ENCODE results near the gene NUDC. TPM values are rescaled to one million over a fixed set of nuclear protein-coding genes. Genes with fewer than 3 reads are reported as not detected.

The NUDC gene
- total and polyA plus RNA-seq, 2 of the 13 experiments (the other 11 are each of a cell fraction or from before 2014, with no cell fraction given), result 34.7 to 104 TPM

- TF ChIP-seq KDM3A (CRISPR knock-in tag; IDR thresholded peaks at IDR 0.05; ENCODE audit: low read depth) (no peak), E2F5 (CRISPR knock-in tag; conservative IDR thresholded peaks at IDR 0.05) (no peak), ZGPAT (CRISPR knock-in tag; IDR thresholded peaks at IDR 0.05) (peak; percentile 31; the same call in 1 of the 2 replicates), SRY (CRISPR knock-in tag; IDR thresholded peaks at IDR 0.05) (no peak), ZNF768 (CRISPR knock-in tag; IDR thresholded peaks at IDR 0.05) (peak; percentile 40; the same call in 1 of the 2 replicates), ZNF30 (CRISPR knock-in tag; IDR thresholded peaks at IDR 0.05) (no peak), ZNF550 (CRISPR knock-in tag; IDR thresholded peaks at IDR 0.05; ENCODE audit: borderline replicate concordance) (no peak), ZBTB4 (CRISPR knock-in tag; IDR thresholded peaks at IDR 0.05; ENCODE audit: borderline replicate concordance) (no peak), THAP11 (CRISPR knock-in tag; IDR thresholded peaks at IDR 0.05) (no peak), ZNF543 (CRISPR knock-in tag; IDR thresholded peaks at IDR 0.05) (no peak), ATF1 (CRISPR knock-in tag; IDR thresholded peaks at IDR 0.05) (no peak), HOXA9 (CRISPR knock-in tag; IDR thresholded peaks at IDR 0.05; ENCODE audit: borderline replicate concordance) (peak; percentile 47; the same call in 1 of the 2 replicates), FOXO4 (CRISPR knock-in tag; conservative IDR thresholded peaks at IDR 0.05) (no peak), ZNF687 (CRISPR knock-in tag; IDR thresholded peaks at IDR 0.05) (peak; percentile 75), ZNF552 (CRISPR knock-in tag; IDR thresholded peaks at IDR 0.05; ENCODE audit: borderline replicate concordance) (no peak), KLF6 (CRISPR knock-in tag; IDR thresholded peaks at IDR 0.05) (no peak), ZNF367 (CRISPR knock-in tag; IDR thresholded peaks at IDR 0.05; ENCODE audit: borderline replicate concordance) (no peak), ZNF747 (CRISPR knock-in tag; IDR thresholded peaks at IDR 0.05; ENCODE audit: borderline replicate concordance) (no peak)
These were observed 10.0 kb upstream of the NUDC start (continued) for GRCh38 chr1:26911399-26912146.

Data from HepG2 (cell line).